T-helper 17 cell (primary cell): ENCODE measurements around the gene OR6K2. TPM values are rescaled to one million over a fixed set of nuclear protein-coding genes. Genes with fewer than 3 reads are reported as not detected.
"Not testable (repeated sequence)": the region's sequence is repeated elsewhere in the genome, so short reads cannot be mapped to it uniquely, and the experiment has no call there.

ENCODE experiments used
- ATAC-seq: fragments of 150-1000 bp; cut with Tn5 transposase; 2 replicates; pipeline ENCODE4 v1.10.0; 2021; ENCODE audit warnings: mild to moderate bottlenecking, moderate library complexity
- DNase-seq, 3 donors: peaks; one replicate each; pipeline versions ENCODE4 v3.0.0 to v3.0.0-alpha.2; 2020 to 2021
- H3K9me3 ChIP-seq: one replicate; pipeline ENCODE4 v1.7.0; 2013; ENCODE audit warnings: low read length, mild to moderate bottlenecking; ENCODE audit not compliant: control insufficient read depth, poor library complexity, severe bottlenecking
- H3K27ac Mint-ChIP-seq: one replicate; pipeline ENCODE4 v1.8.0; 2022; ENCODE audit warnings: mild to moderate bottlenecking, moderate library complexity, mixed read lengths
- H3K27me3 Mint-ChIP-seq: one replicate; pipeline ENCODE4 v1.8.0; 2022; ENCODE audit warnings: mixed read lengths
- H3K36me3 Mint-ChIP-seq: one replicate; pipeline ENCODE4 v1.8.0; 2022; ENCODE audit warnings: low read depth, mixed read lengths
- H3K4me1 Mint-ChIP-seq: one replicate; pipeline ENCODE4 v1.8.0; 2022; ENCODE audit warnings: mild to moderate bottlenecking, mixed read lengths
- H3K4me3 Mint-ChIP-seq: one replicate; pipeline ENCODE4 v1.8.0; 2022; ENCODE audit warnings: mild to moderate bottlenecking, moderate library complexity, mixed read lengths
- total RNA-seq, 4 donors: library from RNA in 2 of 4; stranded (reverse) in 2 of 4; gene quantifications; one replicate each; pipeline ENCODE4 v1.2.3 and lab custom pipeline; 2022 to 2026

OR6K2 gene
- total RNA-seq, 2 donors from 2014 or later: not detected

DNA sequence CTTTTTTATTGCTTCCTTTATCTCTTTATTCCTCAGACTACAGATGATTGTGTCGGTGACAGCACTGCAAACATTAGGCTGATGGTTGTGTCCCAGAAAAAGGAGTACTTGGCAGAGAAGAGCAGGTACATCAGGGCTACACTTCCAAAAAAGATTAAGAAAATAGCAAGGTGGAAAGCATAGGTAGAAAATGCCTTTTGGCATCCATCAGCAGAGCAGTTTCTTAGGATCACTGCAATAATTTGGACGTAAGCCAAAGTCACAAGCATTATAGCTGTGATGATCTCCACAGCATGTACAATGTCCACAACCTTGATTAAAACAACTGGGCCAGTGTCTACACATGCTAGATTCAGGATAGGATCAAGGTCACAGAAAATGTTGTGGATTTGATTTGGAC lies 5.9 kb downstream of the OR6K2 start:
- no peak for DNase-seq
- Mint-ChIP-seq H3K4me3 (no peak overlapping the region), H3K36me3 (peaks cover 2% of the 10 kb centered on the region), H3K27ac (no peak overlapping the region), H3K27me3 (peaks cover 13% of the 10 kb centered on the region), H3K4me1 (no peaks in the 10 kb centered on the region)
- H3K9me3 ChIP-seq: no peaks in the 10 kb centered on the region
- no peak for ATAC-seq

DNA sequence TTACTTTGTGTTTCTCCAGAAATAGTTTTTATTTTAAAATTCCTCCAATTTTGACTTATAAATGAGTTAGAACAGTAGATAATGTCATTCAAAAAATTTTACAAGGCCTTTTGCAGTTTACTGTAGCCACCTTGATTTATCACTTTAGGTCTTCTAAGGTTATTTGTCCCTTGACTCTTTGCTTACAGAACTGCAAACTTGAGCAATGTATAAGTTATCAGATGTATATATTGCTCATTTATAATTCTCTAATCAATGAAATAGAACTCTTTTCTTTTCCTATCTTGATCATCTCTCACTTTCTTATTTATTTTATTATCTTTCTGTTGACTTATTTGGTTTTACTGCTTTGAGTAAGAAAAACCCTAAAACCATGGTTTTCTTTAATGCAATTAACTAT lies 8.1 kb downstream of the OR6K2 start:
- no peak for ATAC-seq
- H3K36me3 Mint-ChIP-seq: peaks cover 2% of the 10 kb centered on the region
- no peaks in the 10 kb centered on the region for H3K4me1 Mint-ChIP-seq
- no peak overlapping the region for H3K27ac Mint-ChIP-seq
- no peak for DNase-seq
- H3K4me3 Mint-ChIP-seq: no peak overlapping the region
- no peaks in the 10 kb centered on the region for H3K9me3 ChIP-seq
- peaks cover 7% of the 10 kb centered on the region for H3K27me3 Mint-ChIP-seq

- Mint-ChIP-seq H3K4me3 (no peak overlapping the region), H3K4me1 (no peaks in the 10 kb centered on the region), H3K36me3 (peaks cover 2% of the 10 kb centered on the region), H3K27ac (no peak overlapping the region), H3K27me3 (peaks cover 11% of the 10 kb centered on the region)
- H3K9me3 ChIP-seq: no peaks in the 10 kb centered on the region
- DNase-seq: no peak
- ATAC-seq: no peak
Measured at GRCh38 chr1:158691907-158692306, 8.5 kb downstream of the OR6K2 start.

GRCh38 chr1:158691149-158691548 lies 9.3 kb downstream of the OR6K2 start:
- not testable (repeated sequence) for DNase-seq, H3K9me3 ChIP-seq, H3K27ac Mint-ChIP-seq, H3K36me3 Mint-ChIP-seq, ATAC-seq, H3K4me1 Mint-ChIP-seq, H3K4me3 Mint-ChIP-seq
- H3K27me3 Mint-ChIP-seq: peaks cover 18% of the 10 kb centered on the region

DNA sequence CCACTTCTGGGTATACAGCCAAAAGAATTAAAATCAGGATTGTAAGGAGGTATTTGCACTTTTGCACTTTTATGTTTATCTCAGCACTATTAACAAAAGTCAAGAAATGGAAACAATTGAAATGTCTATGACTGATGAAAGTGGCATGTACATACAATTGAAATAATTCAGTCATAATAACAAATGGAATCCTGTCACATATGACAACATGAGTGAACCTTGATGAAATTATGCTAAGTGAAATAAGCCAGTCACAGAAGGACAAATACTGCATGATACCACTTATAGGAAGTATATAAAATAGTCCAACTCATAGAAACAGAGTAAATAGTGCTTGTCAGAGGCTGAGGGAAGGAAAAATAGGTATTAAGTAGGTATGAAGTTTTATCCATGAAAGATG lies 10.6 kb downstream of the OR6K2 start:
- no peaks in the 10 kb centered on the region for H3K9me3 ChIP-seq
- ATAC-seq (no peak), DNase-seq (no peak)
- Mint-ChIP-seq H3K36me3 (no peaks in the 10 kb centered on the region), H3K27me3 (peaks cover 23% of the 10 kb centered on the region), H3K27ac (no peak overlapping the region), H3K4me3 (no peak overlapping the region), H3K4me1 (no peaks in the 10 kb centered on the region)

GRCh38 chr1:158689110-158689509 lies 11.3 kb downstream of the OR6K2 start:
- H3K9me3 ChIP-seq: no peaks in the 10 kb centered on the region
- no peaks in the 10 kb centered on the region for H3K36me3 Mint-ChIP-seq
- no peak overlapping the region for H3K27ac Mint-ChIP-seq
- ATAC-seq: no peak
- DNase-seq: no peak
- no peak overlapping the region for H3K4me3 Mint-ChIP-seq
- peaks cover 24% of the 10 kb centered on the region for H3K27me3 Mint-ChIP-seq
- H3K4me1 Mint-ChIP-seq: no peaks in the 10 kb centered on the region

DNA sequence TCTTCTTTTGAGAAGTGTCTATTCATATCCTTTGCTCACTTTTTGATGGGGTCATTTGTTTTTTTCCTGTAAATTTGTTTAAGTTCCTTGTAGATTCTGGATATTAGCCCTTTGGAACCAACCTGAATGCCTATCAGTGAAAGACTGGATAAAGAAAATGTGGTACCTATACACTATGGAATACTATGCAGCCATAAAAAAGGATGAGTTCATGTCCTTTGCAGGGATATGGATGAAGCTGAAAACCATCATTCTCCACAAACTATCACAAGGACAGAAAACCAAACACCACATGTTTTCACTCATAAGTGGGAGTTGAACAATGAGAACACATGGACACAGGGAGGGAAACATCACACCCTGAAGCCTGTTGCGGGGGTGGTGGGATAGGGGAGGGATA lies 12.1 kb downstream of the OR6K2 start:
- not testable (repeated sequence) for H3K4me3 Mint-ChIP-seq, H3K4me1 Mint-ChIP-seq, DNase-seq, ATAC-seq, H3K27ac Mint-ChIP-seq, H3K9me3 ChIP-seq, H3K36me3 Mint-ChIP-seq
- peaks cover 30% of the 10 kb centered on the region for H3K27me3 Mint-ChIP-seq

DNA sequence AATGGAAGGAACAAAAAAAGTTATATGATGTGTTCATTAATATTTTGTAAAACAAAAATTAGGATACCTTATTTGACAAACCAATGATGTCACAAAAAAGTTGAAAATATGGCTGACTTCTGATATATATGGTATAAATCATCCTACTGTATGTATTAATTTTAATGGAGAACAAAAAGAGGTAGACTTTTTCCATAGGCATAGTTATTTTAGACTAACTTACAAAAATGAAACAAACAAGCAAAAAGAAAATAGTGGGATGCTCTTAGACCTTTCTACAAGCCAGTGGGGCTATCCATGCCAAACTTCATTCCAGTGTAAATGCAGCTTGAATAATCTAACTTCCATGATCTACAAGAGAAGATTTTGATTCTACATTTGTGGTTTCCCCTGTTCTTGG lies 13.4 kb downstream of the OR6K2 start:
- Mint-ChIP-seq H3K4me1 (peaks cover 3% of the 10 kb centered on the region), H3K27me3 (peaks cover 40% of the 10 kb centered on the region), H3K27ac (no peak overlapping the region), H3K4me3 (no peak overlapping the region), H3K36me3 (peaks cover 5% of the 10 kb centered on the region)
- ATAC-seq (no peak), DNase-seq (no peak)
- no peaks in the 10 kb centered on the region for H3K9me3 ChIP-seq

GRCh38 chr1:158686111-158687009 lies 14.1 kb downstream of the OR6K2 start, which contains the start of gene SPTA1:
Gene SPTA1 (minus strand): TSS chr1:158686715. CDS start chr1:158686517, 198 bp downstream.
- ATAC-seq (no peak), DNase-seq (no peak)
- no peaks in the 10 kb centered on the region for H3K9me3 ChIP-seq
- peaks cover 44% of the 10 kb centered on the region for H3K27me3 Mint-ChIP-seq
- no peak within 1 kb of the TSS for H3K4me3 Mint-ChIP-seq
- peaks cover 3% of the 10 kb centered on the region for H3K4me1 Mint-ChIP-seq
- no peak within 1 kb of the TSS for H3K27ac Mint-ChIP-seq
- H3K36me3 Mint-ChIP-seq: peaks cover 5% of the 10 kb centered on the region

DNA sequence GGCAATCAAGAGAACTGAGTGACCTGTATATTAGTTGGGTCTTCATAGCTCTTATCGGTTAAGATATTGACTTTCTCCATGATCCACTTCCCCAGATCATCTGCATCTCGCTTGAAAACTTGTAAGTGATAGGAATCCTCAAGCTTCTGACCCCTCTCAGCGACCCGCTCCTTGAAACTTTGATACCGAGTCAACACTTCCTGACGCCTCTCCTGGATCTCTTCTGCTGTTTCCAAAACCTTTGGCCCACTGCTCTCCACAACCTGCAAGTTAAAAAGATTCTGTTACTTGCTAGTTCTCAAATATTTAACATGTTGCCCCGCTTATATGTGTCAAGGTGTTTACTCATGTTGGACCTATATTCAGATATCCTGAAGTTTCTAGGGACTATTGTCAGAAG lies 15.4 kb downstream of the OR6K2 start:
- Mint-ChIP-seq H3K27me3 (peaks cover 45% of the 10 kb centered on the region), H3K36me3 (peaks cover 5% of the 10 kb centered on the region), H3K27ac (no peak overlapping the region), H3K4me1 (peaks cover 3% of the 10 kb centered on the region), H3K4me3 (no peak overlapping the region)
- H3K9me3 ChIP-seq: no peaks in the 10 kb centered on the region
- ATAC-seq: no peak
- no peak for DNase-seq

DNA sequence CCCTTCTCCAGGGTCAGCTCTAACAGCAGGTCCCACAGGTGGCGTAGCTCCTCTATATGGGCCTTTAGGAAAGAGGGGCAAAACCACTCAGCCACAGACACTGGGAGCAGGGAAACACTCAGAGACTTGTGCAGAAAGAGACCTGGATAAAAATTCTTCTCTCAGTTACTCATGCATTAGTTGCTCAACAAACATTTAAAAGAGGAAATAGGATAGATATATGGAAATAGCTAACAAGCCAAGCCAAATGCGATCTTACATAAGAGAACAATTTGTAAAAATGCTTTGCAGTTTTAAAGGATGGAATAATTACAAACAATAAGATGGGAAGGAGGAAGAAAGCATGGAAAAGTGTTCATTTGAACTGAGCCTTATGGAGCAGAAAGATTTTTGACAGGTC lies 18.8 kb downstream of the OR6K2 start:
- H3K27ac Mint-ChIP-seq: no peak overlapping the region
- ATAC-seq: no peak
- DNase-seq: no peak
- H3K9me3 ChIP-seq: no peaks in the 10 kb centered on the region
- peaks cover 6% of the 10 kb centered on the region for H3K4me1 Mint-ChIP-seq
- no peak overlapping the region for H3K4me3 Mint-ChIP-seq
- H3K36me3 Mint-ChIP-seq: peaks cover 9% of the 10 kb centered on the region
- H3K27me3 Mint-ChIP-seq: peaks cover 61% of the 10 kb centered on the region

DNA sequence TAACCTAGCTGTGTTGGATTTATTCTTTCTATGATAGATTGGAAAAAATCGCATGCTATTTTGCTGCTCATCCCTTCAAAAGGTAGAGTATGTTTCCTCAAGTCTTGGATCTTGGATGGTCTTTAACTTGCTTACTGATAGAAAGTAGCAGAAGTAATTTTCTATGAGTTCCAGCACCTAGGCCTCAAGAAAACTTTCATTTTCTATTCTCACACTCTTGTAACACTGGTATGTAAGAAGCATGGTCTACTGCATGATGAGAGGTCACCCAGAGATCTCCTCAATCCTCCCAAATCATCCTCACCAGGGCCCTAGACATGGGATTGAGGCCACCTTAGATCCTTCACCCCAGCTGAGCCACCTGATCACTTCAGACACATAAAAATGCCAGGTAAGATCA lies 21.2 kb downstream of the OR6K2 start:
- no peak for ATAC-seq
- Mint-ChIP-seq H3K4me1 (peaks cover 6% of the 10 kb centered on the region), H3K36me3 (peaks cover 9% of the 10 kb centered on the region), H3K27me3 (peaks cover 50% of the 10 kb centered on the region), H3K4me3 (no peak overlapping the region), H3K27ac (no peak overlapping the region)
- DNase-seq: no peak
- H3K9me3 ChIP-seq: no peaks in the 10 kb centered on the region

GRCh38 chr1:158675563-158676323 lies 24.7 kb downstream of the OR6K2 start:
- Mint-ChIP-seq H3K27ac (no peak overlapping the region), H3K27me3 (peaks cover 36% of the 10 kb centered on the region), H3K4me1 (peaks cover 3% of the 10 kb centered on the region), H3K4me3 (no peak overlapping the region), H3K36me3 (peaks cover 6% of the 10 kb centered on the region)
- DNase-seq: no peak
- no peaks in the 10 kb centered on the region for H3K9me3 ChIP-seq
- no peak for ATAC-seq
